ENCODE data around the gene CAND2.

CAND2 gene

DNA sequence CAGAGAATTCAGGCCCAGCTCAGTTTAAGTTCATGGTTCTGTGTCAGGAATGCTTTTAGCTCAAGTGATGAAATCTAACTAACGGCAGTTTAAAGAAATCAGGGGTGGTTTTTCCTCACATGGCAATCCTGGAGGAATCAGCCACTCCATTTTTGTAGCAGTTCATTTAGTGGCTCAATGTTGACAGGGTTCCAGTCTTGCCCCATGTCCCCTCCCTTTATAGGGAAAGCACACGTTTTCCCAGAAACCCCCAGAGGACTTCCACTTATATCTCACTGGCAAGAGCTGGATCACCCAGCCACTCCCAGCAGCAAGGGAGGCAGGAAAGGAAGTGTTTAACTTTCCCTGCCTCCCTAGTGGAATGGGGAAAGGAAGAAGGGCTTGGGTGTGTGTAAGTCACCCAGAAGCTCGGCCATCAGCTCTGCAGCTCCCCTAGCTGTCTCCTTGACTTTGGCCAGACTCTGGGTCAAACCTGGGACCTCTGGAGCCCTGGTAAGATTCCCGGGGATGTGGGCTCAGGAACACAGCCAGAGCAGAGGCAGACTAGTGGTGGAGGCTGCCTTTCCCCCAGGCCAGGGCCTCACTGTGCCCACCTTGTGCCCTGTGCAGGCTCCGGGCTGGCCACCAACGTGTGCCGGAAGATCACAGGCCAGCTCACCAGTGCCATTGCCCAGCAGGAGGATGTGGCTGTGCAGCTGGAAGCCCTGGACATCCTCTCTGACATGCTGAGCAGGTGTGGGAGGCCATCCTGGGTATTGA, 11.3 kb downstream of the CAND2 start:
- DNase-seq = no peak

DNA sequence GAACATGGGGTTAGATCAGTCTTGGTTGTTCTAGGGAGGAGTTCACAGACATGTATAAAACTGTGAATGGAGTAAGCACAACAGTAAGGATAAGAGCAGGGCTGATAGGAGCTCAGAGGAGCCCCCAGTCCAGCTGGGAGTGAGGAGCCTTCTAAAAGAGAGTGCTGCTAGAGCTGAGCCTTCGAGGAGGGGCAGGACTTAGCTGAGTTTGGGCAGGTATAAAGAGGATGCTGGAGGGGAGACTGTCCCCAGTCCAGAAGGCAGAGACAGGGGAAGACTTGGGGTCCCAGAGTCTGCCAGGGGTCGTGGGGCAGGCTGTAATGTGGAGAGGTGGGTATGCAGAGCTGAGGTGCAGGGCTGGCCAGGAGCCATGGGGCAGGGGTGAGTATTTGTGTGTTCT, 12.1 kb downstream of the CAND2 start:
- no peak for DNase-seq

DNA sequence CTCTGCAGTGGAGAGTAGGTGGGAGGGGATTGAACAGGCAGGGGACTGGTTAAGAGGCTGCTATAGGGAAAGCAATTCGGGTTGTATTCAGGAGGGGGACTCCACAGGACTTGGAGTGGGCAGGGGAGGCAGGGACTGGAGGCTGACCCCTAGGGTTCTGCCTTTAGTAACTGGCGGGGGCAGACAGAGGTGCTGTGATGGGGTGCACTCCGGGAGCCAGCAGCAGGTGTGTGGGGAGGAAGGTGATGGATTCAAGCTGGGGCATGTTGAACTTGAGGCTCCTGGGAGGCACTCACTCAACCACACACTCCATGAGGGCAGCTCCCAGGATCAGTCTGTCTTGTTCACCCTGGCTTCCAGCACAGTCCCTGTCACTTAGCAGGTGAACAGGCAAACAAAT, 12.5 kb downstream of the CAND2 start:
- DNase-seq = no peak

DNA sequence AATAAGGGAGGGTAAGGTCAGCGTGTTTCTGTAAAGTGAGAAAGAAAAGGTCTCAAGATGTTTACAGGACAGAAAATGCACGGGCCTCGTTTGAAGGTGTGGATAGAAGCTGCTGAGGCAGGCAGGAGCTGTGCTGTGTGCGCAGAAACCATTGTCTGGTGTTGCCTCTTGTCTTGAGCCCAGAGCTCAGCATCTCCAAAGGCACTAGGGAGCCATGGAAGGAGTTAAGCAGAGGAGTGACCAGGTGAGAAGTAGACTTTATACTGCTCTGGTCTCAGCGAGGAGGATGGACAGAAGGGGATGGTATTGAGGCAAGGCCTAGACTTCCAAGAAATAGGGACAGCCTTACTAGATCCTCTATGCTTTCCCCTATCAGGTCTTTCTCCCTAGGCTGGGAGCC, 13.0 kb downstream of the CAND2 start:
- no peak for DNase-seq

DNA sequence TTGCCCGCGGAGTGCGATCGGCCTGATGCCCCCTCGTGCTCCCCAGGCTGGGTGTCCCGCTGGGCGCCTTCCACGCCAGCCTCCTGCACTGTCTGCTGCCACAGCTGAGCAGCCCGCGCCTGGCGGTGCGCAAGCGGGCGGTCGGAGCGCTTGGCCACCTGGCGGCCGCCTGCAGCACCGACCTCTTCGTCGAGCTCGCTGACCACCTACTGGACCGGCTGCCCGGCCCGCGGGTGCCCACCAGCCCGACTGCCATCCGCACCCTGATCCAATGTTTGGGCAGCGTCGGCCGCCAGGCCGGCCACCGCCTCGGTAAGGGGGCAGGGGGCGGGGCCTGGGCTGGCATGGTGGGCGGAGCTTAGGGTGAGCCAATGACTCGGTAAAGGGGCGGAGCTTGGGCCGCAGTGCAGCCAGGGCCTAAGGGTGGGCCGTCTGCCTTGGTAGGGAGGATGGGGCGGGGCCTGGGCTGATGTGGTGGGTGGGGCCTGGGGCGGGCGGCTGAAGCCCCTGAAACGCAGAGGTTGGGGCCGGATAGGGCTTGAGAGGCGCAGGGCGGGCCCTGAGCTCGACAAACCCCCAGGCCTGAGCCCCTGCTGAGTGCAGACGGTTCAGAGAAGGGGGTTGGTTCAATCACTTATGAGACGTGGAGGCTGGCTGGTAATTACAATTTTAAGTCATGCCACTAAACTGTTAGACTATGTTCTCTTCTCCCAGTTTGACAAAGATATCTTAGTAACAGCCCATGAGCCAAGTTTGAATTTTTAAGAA, 13.7 kb downstream of the CAND2 start:
- peak; percentile 90 for DNase-seq

DNA sequence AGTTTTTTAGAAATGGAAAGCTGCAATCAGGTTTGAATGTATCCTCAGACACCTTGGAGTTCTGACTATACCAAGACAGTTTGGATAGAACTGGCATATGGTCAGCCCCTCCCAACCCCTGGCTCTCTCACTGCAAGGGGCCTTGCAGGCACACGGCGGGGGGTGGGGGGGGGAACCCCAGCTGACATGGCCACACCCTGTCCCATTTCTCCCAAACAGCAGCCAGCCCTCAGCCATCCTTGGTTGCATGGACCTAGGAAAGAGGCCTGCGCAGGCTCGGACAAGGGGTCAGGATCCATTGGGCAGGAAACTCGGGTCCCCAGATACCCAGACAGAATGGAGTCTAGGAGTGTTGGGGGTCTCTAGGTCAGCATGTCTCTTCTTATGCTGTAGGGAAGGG, 14.5 kb downstream of the CAND2 start:
- DNase-seq = no peak

DNA sequence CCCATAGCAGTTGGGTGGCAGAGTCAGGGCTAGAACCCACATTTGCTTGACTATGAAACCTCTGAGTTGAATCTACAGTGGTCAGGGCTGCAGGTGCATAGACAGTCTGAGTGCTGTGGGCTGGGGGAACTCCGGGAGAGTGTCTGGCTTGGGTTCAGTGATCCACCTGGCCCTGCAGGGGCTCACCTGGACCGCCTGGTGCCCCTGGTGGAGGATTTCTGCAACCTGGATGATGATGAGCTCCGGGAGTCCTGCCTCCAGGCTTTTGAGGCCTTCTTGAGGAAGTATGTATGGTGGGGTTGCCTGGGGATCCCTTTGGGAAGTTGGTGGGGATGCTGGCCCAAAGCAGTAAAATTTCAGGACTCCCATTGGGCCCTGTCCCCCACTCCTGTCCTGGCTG, 16.3 kb downstream of the CAND2 start:
- DNase-seq = no peak

DNA sequence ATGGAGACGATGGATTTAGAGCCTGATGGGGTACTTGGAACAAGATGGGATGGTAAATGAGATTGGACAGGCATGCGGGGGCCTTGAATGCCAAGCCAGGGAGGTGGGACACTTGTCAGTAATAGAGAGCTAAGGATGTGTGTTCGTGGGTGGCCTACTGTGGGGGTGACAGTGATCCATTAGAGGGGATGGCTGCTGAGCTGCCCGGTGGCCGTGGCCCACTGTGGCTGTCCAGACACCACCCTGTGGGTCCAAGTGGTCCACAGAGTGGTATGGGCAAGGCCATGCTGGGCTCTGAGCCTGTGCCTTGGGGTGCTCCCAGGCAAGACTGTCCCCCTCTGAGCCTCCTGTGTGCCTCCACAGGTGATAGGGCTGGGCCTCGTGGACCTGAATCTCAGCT, 17.5 kb downstream of the CAND2 start:
- no peak for DNase-seq

DNA sequence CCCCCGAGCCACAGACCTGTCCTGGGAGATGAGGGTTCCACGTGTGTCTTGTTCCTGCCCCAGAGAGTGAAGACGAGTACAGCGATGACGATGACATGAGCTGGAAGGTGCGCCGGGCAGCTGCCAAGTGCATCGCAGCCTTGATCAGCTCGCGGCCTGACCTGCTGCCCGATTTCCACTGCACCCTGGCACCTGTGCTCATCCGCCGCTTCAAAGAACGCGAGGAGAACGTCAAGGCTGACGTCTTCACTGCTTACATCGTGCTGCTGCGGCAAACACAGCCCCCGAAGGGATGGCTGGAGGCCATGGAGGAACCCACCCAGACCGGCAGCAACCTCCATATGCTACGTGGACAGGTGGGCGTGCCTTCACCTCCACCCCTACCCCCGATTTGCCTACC, 18.6 kb downstream of the CAND2 start:
- no peak for DNase-seq

DNA sequence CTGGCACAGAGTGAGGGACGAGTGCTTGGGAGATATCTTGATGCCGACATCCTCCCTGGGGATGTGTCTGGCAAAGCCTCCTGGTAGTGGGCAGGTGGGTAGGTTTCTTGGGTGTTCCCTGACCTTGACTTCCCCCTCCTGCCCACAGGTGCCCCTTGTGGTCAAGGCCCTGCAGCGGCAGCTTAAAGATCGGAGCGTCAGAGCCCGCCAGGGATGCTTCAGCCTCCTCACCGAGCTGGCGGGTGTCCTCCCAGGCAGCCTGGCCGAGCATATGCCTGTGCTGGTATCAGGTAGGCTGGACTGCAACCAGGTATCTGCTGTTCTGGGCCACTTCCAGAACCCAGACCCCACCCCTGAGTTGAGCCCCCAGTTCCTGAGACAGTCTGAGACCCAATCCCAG, 19.2 kb downstream of the CAND2 start:
- DNase-seq = no peak

DNA sequence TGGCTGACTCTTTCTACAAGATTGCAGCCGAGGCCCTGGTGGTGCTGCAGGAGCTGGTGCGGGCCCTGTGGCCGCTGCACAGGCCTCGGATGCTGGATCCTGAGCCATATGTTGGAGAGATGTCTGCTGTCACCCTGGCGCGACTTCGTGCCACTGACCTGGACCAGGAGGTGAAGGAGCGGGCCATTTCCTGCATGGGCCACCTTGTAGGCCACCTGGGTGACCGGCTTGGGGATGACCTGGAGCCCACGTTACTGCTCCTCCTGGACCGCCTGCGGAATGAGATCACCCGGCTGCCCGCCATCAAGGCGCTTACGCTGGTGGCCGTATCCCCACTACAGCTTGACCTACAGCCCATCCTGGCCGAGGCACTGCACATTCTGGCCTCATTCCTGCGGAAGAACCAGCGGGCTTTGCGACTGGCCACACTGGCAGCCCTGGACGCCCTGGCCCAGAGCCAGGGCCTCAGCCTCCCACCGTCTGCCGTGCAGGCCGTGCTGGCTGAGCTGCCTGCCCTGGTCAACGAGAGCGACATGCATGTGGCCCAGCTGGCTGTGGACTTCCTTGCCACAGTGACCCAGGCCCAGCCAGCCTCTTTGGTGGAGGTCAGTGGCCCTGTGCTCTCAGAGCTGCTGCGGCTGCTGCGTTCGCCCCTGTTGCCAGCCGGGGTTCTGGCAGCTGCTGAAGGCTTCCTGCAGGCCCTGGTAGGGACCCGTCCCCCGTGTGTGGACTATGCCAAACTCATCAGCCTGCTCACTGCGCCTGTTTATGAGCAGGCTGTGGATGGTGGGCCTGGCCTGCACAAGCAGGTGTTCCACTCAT, 20.3 kb downstream of the CAND2 start:
- DNase-seq = no peak

DNA sequence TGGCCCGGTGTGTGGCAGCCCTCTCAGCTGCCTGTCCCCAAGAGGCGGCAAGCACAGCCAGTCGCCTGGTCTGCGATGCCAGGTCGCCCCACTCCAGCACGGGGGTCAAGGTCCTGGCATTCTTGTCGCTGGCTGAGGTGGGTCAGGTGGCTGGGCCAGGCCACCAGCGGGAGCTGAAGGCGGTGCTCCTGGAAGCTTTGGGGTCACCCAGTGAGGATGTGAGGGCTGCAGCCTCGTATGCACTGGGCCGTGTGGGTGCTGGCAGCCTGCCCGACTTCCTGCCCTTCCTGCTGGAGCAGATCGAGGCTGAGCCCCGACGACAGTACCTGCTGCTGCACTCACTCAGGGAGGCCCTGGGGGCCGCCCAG, 20.8 kb downstream of the CAND2 start:
- no peak for DNase-seq

DNA sequence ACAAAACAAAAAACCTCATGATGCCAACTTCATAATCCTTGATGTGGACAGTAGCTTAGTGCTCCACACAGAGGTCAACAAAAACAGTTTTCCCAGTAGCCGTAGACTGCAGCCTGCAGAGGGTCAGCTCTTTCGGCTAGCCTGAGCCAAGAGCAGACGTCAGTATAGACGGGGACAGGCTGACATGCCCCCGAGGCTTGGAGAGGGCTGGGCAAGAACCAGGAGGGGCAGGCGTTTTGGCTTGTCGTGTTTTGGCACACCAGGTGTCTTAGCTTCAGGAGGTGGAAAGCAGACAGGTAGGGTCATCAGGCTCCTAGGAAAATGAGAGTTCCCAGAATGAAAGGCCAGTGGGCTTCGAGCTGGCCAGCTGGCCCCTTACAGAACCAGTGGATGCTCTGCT, 21.8 kb downstream of the CAND2 start:
- DNase-seq = no peak

DNA sequence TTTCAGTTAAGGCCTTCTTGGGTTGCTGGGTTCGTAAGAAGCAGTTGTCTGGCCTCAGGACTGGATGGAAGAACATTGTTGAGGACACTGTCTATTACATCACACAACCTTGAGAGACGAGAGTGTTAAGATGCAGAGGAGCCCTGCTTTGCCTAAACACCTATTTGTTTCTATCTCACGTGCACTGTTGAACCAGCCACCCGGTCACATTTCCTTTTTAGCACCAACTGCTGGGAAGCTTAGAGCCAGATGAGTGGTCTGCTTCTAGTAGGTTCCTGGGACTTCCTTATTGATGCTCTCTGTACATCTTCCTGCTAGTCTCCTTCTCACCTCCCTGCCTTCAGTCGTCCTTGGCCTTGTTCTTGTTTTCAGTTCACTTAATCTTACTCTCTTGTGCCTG, 22.3 kb downstream of the CAND2 start:
- no peak for DNase-seq

DNA sequence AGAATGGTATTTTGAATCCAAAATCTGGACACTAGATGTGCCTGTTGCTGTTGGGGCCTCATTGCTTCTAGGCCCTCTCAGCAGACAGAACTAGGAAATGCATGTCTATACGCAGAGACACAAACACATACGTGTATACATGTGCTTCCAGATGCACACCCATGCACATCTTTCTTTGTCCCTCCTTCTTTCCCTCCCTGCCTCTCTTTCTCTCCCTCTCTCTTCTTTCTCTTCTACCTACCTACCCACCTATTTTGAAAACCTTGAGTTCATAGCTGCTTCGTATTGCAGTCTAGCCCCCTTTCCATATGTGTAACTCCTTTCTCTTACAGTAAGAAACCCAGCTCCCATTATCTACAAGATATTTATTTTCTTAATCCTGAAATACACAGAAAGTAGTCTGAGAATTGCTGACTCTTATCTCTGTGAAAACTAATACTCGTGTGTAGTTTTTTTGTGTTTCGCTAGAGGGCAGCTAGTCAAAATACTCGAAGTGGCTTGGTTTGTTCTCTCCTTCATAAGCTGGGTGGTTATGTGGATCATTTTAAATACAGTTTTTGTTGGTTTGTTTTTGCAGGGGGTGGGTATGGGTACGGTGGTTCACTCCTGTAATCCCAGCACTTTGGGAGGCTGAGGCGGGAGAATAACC, 26.4 kb downstream of the CAND2 start:
- peak; percentile 25 for DNase-seq

DNA sequence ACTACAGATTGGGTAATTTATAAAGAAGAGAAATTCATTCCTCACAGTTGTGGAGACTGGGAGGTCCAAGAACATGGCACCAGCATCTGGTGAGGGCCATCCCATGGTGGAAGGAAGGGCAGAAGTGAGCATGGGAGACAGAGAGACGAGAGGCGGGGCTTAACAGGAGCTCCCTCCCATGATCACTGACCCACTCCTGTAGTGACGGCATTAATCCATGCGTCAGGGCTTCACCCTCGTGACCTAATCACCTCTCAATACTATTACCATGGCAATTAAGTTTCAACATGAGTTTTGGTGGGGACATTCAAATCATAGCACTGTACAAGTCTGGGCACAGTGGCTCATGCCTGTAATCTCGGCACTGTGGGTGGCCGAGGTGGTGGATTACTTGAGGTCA, 27.8 kb downstream of the CAND2 start:
- DNase-seq = no peak

DNA sequence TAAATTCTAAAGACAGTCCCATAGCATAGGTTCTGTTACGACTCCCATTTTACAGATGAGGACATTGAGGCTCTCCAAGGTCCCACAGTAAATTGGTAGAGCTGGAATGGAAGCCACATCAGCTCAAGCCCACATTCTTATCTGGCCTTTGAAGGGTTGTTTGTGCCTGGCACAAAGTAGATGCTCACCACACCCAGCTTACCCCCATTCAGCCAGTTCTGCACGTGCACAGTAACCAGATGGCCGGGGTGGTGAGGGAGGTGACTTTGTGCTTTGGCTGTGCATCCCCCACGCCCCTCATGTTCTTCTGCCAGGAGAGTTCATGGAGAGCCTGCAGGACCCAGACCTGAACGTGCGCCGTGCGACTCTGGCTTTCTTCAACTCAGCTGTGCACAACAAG, 28.7 kb downstream of the CAND2 start:
- no peak for DNase-seq

DNA sequence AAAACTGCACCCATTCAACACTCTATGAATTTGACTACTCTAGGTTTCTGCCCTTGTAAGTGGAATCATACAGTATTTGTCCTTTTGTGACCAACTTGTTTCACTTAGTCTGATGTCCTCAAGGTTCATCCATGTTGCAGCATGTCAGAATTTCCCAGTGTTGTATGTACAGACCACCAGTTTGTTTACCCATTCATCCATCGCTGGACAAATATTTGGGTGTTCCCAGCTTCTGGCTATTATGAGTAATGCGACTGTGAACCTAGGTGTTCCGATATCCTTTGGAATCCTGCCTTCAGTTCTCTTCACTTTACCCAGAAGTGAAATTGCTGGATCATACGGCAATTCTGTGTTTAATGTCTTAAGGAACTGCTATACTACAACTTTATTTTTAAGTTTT, 32.3 kb downstream of the CAND2 start:
- no peak for DNase-seq

DNA sequence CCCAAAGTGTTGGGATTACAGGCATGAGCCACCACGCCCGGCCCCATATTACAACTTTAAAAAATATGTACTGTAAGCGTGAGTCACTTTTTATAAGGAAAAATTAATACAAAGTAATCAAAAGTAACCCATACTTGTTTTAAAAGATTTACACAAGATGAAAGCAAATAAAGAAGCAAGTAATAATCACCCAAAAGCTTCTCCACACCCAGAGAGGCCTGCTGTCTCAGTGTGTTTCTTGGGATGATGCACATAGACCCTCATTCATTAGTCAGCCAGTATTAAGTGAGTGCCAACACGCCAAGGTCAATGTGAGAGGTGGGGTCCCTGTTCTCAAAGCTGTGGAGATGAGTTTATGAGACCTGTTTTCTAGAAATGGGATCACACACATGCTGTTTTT, 32.9 kb downstream of the CAND2 start:
- no peak for DNase-seq

DNA sequence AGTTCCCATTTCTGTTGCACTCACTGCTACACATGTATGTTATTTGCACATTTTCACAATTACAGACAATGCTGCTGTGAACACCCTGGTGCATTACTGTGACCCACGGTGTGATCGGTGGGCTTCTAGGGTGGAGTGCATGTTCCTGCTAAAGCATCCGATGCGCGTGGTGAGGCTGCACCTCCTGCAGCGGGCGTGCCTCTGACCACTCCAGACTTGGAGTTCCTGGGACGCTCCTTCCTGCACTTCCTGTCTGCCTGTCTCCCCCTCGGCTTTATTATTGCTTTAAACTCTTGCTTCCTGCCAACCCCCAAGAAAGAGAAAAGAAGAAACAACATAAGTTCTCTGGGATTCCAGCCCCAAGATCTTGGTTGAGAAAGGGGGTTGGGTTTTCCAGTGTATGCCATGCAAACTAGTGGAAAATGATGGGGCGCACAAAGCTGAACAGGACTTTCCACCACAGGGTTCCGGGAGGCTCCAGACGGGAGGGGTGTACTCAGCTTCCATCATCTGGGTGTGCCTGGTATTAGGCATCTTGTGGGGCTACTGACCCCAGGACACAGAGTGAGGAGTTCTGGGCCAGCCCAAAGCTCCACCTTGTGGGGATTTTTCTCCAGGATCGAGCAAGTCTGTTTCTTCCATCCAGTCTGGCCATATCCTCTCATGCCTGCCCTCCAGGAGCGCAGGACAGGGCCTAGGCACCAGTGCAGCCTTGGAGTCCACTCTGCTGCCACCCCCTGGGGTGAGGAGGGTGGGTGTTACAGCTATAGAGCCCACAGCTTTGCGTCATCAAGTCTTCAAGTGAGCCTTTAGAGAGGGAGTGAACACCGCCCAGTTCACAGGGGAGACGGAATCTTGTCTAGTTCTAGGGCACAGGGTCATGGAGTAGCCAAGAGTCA, 33.7 kb downstream of the CAND2 start:
- DNase-seq = no peak

DNA sequence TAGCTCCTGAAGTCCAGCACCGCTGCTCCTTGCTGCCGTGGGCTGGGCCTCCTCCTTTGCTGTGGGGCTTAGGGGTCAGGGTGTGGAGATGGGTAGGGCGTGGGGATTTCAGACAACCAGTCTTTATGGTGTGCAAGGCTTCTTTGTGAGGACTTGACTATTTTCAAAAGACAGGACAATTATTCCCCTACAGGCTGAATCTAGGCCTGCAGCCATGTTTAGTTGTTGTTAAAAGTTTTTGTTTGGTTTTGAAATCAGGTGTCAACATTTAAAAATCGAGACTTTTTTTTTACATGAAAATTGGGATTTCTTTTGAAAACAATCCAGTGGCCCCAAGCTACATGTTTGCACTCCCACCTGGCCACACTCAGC, 34.3 kb downstream of the CAND2 start:
- DNase-seq = no peak

DNA sequence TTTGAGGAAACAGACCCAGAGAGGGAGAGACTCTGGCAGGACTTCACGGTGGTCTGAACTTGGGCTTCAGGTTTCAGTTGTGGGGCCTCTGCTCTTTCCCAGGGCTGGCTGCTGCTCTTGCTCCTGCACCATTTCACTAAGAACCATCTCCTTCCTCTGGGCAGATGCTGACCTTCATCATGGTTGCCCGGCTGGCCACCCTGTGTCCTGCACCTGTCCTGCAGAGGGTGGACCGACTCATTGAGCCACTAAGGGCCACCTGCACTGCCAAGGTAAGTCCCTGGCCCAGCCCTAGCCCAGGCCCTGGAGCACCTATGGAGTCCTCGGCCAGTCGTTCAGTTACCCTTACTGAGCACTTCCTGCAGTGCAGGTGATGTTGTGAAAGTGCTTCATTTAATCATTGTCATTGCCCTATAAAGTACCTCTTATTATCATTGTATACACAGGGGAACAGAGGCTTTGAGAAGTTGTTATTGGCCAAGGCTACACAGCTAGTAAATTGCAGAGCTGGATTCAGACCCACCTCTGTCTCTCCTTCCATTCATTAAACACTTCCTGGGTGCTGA, 34.9 kb downstream of the CAND2 start:
- no peak for DNase-seq

All from fibroblast of skin of back (primary cell).